H1 (cell line): Measurements from ENCODE around the gene CDK5RAP2. TPM values are rescaled to one million over a fixed set of nuclear protein-coding genes. Genes with fewer than 3 reads are reported as not detected.
A peak's percentile ranks its signal among the peaks of the same experiment; 100 is the strongest.

Experiments
- CTCF ChIA-PET: fragments of 300-600 bp; sonication (Branson Sonifier 250); formaldehyde crosslinking; loops from one replicate; lab custom pipeline; 2021; ENCODE audit not compliant: partially characterized antibody; lab: Charles Lee
- POLR2A ChIA-PET: fragments of 300-600 bp; sonication (Branson Sonifier 250); formaldehyde crosslinking; loops from one replicate; lab custom pipeline; 2021; ENCODE audit warnings: inconsistent platforms; ENCODE audit not compliant: partially characterized antibody; lab: Charles Lee
- DNase-seq, 2 experiments: peaks; one replicate each; pipeline versions ENCODE4 v3.0.0 to v3.0.0-alpha.2; 2010 to 2022; ENCODE audit warnings: low spot score in 2 of 2, low read depth in 1 of 2, mixed read lengths in 1 of 2
- FAIRE-seq: peaks from 2 replicates; lab custom pipeline; 2011; peaks lifted over from hg19 to GRCh38; lab: Jason Lieb, UNC
- H2AFZ ChIP-seq: 2 replicates; pipeline ENCODE4 v1.8.1; 2012; ENCODE audit warnings: low read length, inconsistent platforms
- H2AK5ac ChIP-seq: 2 replicates; pipeline ENCODE4 v1.6.1; 2013; ENCODE audit warnings: low read depth, low read length
- H2BK120ac ChIP-seq: replicated peaks from 2 replicates; pipeline ENCODE3; 2013; ENCODE audit warnings: low read depth, low read length, inconsistent platforms
- H2BK12ac ChIP-seq: 2 replicates; pipeline ENCODE4 v1.6.1; 2013; ENCODE audit warnings: low read depth, low read length
- H2BK15ac ChIP-seq: 2 replicates; pipeline ENCODE4 v1.6.1; 2013; ENCODE audit warnings: low read length
- H2BK20ac ChIP-seq: 2 replicates; pipeline ENCODE4 v1.6.1; 2013; ENCODE audit warnings: low read length
- H2BK5ac ChIP-seq: 2 replicates; pipeline ENCODE4 v1.6.1; 2013; ENCODE audit warnings: low read depth, low read length
- H3K14ac ChIP-seq: 2 replicates; pipeline ENCODE4 v1.6.1; 2013; ENCODE audit warnings: inconsistent platforms; ENCODE audit not compliant: insufficient read length
- H3K18ac ChIP-seq: 2 replicates; pipeline ENCODE4 v1.6.1; 2013; ENCODE audit warnings: low read length; ENCODE audit errors: extremely low read depth
- H3K23ac ChIP-seq: 2 replicates; pipeline ENCODE4 v1.6.1; 2013; ENCODE audit warnings: inconsistent platforms; ENCODE audit not compliant: insufficient read length
- H3K23me2 ChIP-seq: 2 replicates; pipeline ENCODE4 v1.6.1; 2013; ENCODE audit warnings: low read depth, low read length
- H3K27ac ChIP-seq: 2 replicates; pipeline ENCODE4 v1.6.1; 2011; ENCODE audit warnings: low read depth, low read length, inconsistent platforms
- H3K27me3 ChIP-seq, 4 experiments: replicated peaks in 1 of 4; 1 replicate in 1 of 4; 2 replicates in 3 of 4; pipeline versions ENCODE4 v1.6.1 to v1.8.1; 2011 to 2013; ENCODE audit warnings: low read length in 3 of 4, mild to moderate bottlenecking in 3 of 4, inconsistent platforms in 2 of 4, mixed read lengths in 2 of 4, moderate library complexity in 1 of 4; ENCODE audit not compliant: control insufficient read depth in 3 of 4, insufficient read depth in 3 of 4; ENCODE audit errors: extremely low read depth in 1 of 4
- H3K36me3 ChIP-seq, 4 experiments: 2 replicates each; pipeline versions ENCODE4 v1.6.1 to v1.8.1; 2011 to 2013; ENCODE audit warnings: mild to moderate bottlenecking in 4 of 4, low read length in 3 of 4, moderate library complexity in 2 of 4, control low read depth in 1 of 4, inconsistent platforms in 1 of 4; ENCODE audit not compliant: insufficient read depth in 4 of 4, control insufficient read depth in 2 of 4
- H3K4ac ChIP-seq: replicated peaks from 2 replicates; pipeline ENCODE3; 2013; ENCODE audit warnings: low read length, low read depth, mixed read lengths, inconsistent platforms; ENCODE audit not compliant: insufficient read length
- H3K4me1 ChIP-seq, 4 experiments: replicated peaks in 1 of 4; 1 replicate in 1 of 4; 2 replicates in 3 of 4; pipeline versions ENCODE4 v1.6.1 to v1.8.1; 2011 to 2013; ENCODE audit warnings: low read length in 3 of 4, inconsistent platforms in 2 of 4, mixed read lengths in 1 of 4; ENCODE audit not compliant: insufficient read depth in 4 of 4, control insufficient read depth in 3 of 4
- H3K4me2 ChIP-seq, 2 experiments: 2 replicates each; pipeline versions ENCODE4 v1.6.1 to v1.8.1; 2011 to 2013; ENCODE audit warnings: low read depth in 2 of 2, low read length in 2 of 2, control low read depth in 1 of 2, inconsistent platforms in 1 of 2, mild to moderate bottlenecking in 1 of 2; ENCODE audit not compliant: insufficient read depth in 1 of 2
- H3K4me3 ChIP-seq, 4 experiments: fragments of 200-600, 300-600 bp in 1 of 4; sonication (generic), shearing (Covaris generic), sonication (Bioruptor Twin) in 1 of 4; 2 replicates each; pipeline versions ENCODE4 v1.5.1 to v1.8.1; 2011 to 2016; ENCODE audit warnings: low read length in 4 of 4, low read depth in 3 of 4, control low read depth in 2 of 4, inconsistent platforms in 2 of 4, mild to moderate bottlenecking in 2 of 4, mixed read lengths in 1 of 4, moderate library complexity in 1 of 4; ENCODE audit not compliant: insufficient read depth in 2 of 4; ENCODE audit errors: extremely low read depth in 1 of 4
- H3K56ac ChIP-seq: replicated peaks from 2 replicates; pipeline ENCODE3; 2013; ENCODE audit warnings: low read depth, mild to moderate bottlenecking, mixed read lengths, low read length, inconsistent platforms; ENCODE audit not compliant: insufficient read length
- H3K79me1 ChIP-seq: 2 replicates; pipeline ENCODE4 v1.6.1; 2013; ENCODE audit warnings: low read depth, low read length, control low read depth
- H3K79me2 ChIP-seq, 2 experiments: 2 replicates each; pipeline versions ENCODE4 v1.6.1 to v1.8.1; 2012 to 2013; ENCODE audit warnings: low read length in 2 of 2, mild to moderate bottlenecking in 2 of 2, inconsistent platforms in 1 of 2; ENCODE audit not compliant: insufficient read depth in 2 of 2, control insufficient read depth in 1 of 2
- H3K9ac ChIP-seq, 4 experiments: replicated peaks in 1 of 4; 1 replicate in 1 of 4; 2 replicates in 3 of 4; pipeline versions ENCODE4 v1.6.1 to v1.8.1; 2011 to 2013; ENCODE audit warnings: low read depth in 3 of 4, low read length in 3 of 4, control low read depth in 2 of 4, mild to moderate bottlenecking in 2 of 4, moderate library complexity in 2 of 4, inconsistent platforms in 1 of 4; ENCODE audit errors: extremely low read depth in 1 of 4
- H3K9me3 ChIP-seq, 2 experiments: 2 replicates each; pipeline versions ENCODE4 v1.6.1 to v1.8.1; 2012 to 2013; ENCODE audit warnings: mild to moderate bottlenecking in 2 of 2, moderate library complexity in 2 of 2, control low read depth in 1 of 2, inconsistent platforms in 1 of 2, low read depth in 1 of 2, low read length in 1 of 2, mixed read lengths in 1 of 2; ENCODE audit not compliant: insufficient read depth in 2 of 2
- H4K20me1 ChIP-seq, 2 experiments: replicated peaks in 1 of 2; 2 replicates each; pipeline versions ENCODE3 to v1.8.1; 2011 to 2013; ENCODE audit warnings: inconsistent platforms in 2 of 2, low read length in 2 of 2, mild to moderate bottlenecking in 1 of 2; ENCODE audit not compliant: insufficient read depth in 2 of 2, control insufficient read depth in 1 of 2
- H4K5ac ChIP-seq: 2 replicates; pipeline ENCODE4 v1.6.1; 2013; ENCODE audit warnings: low read length, low read depth, mixed read lengths, inconsistent platforms; ENCODE audit not compliant: insufficient read length
- H4K8ac ChIP-seq: 2 replicates; pipeline ENCODE4 v1.8.0; 2013; ENCODE audit warnings: mild to moderate bottlenecking, moderate library complexity, low read length, inconsistent platforms; ENCODE audit not compliant: insufficient read depth; ENCODE audit errors: extremely low read depth
- H4K91ac ChIP-seq: replicated peaks from 2 replicates; pipeline ENCODE3; 2013; ENCODE audit warnings: low read length, mixed read lengths, inconsistent platforms; ENCODE audit not compliant: insufficient read length
- BACH1 ChIP-seq: IDR thresholded peaks from 2 replicates; pipeline ENCODE4 v1.6.1; 2012; ENCODE audit warnings: low read length, improper control_type of control experiment
- POLR2A ChIP-seq, 2 experiments: IDR thresholded peaks; 1 replicate in 1 of 2; 2 replicates in 1 of 2; pipeline ENCODE4 v1.6.1; 2011; ENCODE audit warnings: low read depth in 2 of 2, low read length in 2 of 2, mild to moderate bottlenecking in 2 of 2; ENCODE audit errors: control extremely low read depth in 1 of 2
- WGBS, 2 experiments: shearing (Covaris generic) in 1 of 2; methylation state at CpG; one replicate each; pipeline versions ENCODE4 v1.1.6 to v1.1.7; 2013 to 2015; ENCODE audit warnings: low lambda C conversion rate in 2 of 2, mixed read lengths in 2 of 2, inconsistent platforms in 1 of 2, low coverage in 1 of 2, missing lambda C conversion rate in 1 of 2; ENCODE audit not compliant: insufficient replicate concordance in 2 of 2, insufficient coverage in 1 of 2, insufficient read length in 1 of 2; ENCODE audit errors: extremely low coverage in 1 of 2, missing lambda C conversion rate in 1 of 2; 5-methylcytosine and 5-hydroxymethylcytosine counted together
- polyA plus RNA-seq, 7 experiments: library from polyadenylated mRNA; depleted of rRNA in 3 of 7; stranded (reverse) in 5 of 7; unstranded in 2 of 7; fragments of >200 nt in 5 of 7; fragments of 200-250 nt in 2 of 7; gene quantifications; 1 replicate in 5 of 7; 2 replicates in 1 of 7; 4 replicates in 1 of 7; pipeline versions ENCODE4 v1.2.1 to v1.2.3, GENCODE V29; 2011 to 2013; ENCODE audit warnings: missing spikeins in 2 of 7, mixed read lengths in 2 of 7
- total RNA-seq: library from RNA; stranded (reverse); fragmentation: NEBNext Ultra II Directional; extraction: Animal tissue kit (Norgen Biotek cat#: 25700); gene quantifications from 2 replicates; pipeline ENCODE4 v1.2.1, GENCODE V29; 2021

The CDK5RAP2 gene
- total and polyA plus RNA-seq, 2 of the 8 experiments (the other 6 are each of a cell fraction or from before 2014, with no cell fraction given) = 19.8 to 49.4 TPM

DNA sequence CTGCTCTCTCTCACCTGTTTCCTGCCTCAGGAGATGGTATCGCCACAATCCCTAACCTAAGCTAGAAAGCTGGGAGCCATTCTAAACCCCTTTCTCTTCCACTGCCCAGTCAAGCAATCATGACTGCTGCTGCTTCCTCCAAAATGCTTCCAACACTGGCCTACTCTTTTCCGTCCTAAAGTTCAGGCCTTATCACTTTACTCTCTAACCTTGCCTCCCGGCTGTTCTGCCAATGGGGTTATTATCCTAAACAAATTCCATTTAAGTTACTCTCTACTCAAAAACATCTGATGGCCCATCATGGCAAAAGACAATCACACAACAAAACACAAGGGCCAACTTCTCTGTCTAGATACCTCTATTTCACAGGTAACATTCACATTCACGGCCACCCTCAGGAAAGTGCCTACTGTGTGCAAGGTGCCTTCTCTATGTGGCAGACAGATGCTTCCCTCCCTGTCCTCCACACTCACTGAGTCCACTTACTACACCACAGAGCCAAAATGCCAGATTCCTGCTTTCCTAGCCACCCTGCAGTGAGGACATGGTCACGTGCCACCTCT is 168.0 kb downstream of the CDK5RAP2 start:
- H3K23me2 ChIP-seq = peaks cover 1% of the 10 kb centered on the region; the same call in 1 of the 2 replicates
- peak overlapping the region; percentile 77; the same call in 1 of the 2 replicates for H2AK5ac ChIP-seq
- H4K91ac ChIP-seq = no peak overlapping the region
- peak overlapping the region; percentile 81; the same call in 1 of the 2 replicates for H3K27ac ChIP-seq
- H2AFZ ChIP-seq = no peak overlapping the region
- 78% methylated on average over 5 of the region's 5 CpGs; no CpG with 5 or more reads in 1 of the 2 experiments for WGBS, 2 experiments
- no peak overlapping the region for H2BK120ac ChIP-seq
- TF ChIP-seq POLR2A (IDR thresholded peaks at IDR 0.05; ENCODE audit: control extremely low read depth in 1 of 2, low read depth in 2 of 2, low read length in 2 of 2) (peak in 1 of 2 experiments; percentile 14; a peak in 1 of 3 replicates), BACH1 (no peak)
- no peak overlapping the region for H2BK15ac ChIP-seq
- no peaks in the 10 kb centered on the region for H3K9me3 ChIP-seq
- peaks cover 9 to 29% (median 27%) of the 10 kb centered on the region in 4 experiments; a peak in 6 of 7 replicates for H3K4me1 ChIP-seq
- no peak overlapping the region for H3K14ac ChIP-seq
- no peaks in the 10 kb centered on the region for H3K27me3 ChIP-seq
- H4K5ac ChIP-seq = no peak overlapping the region
- no peaks in the 10 kb centered on the region for H3K79me1 ChIP-seq
- H3K9ac ChIP-seq = 0 out of 7 replicates have a peak overlapping the region, but pooled peaks of 1 of the 4 experiments have one; percentile 36
- H4K8ac ChIP-seq = no peak overlapping the region
- H3K56ac ChIP-seq = no peak overlapping the region
- no peak for FAIRE-seq
- no peak overlapping the region for H2BK20ac ChIP-seq
- H3K36me3 ChIP-seq = peaks cover 2 to 41% (median 23%) of the 10 kb centered on the region in 4 experiments
- H4K20me1 ChIP-seq = no peaks in the 10 kb centered on the region
- H2BK12ac ChIP-seq = peak overlapping the region; percentile 4; the same call in 1 of the 2 replicates
- H3K23ac ChIP-seq = no peak overlapping the region
- peak in 1 of 2 experiments; percentile 30 for DNase-seq
- H3K4me2 ChIP-seq = peak overlapping the region; percentile 55 to 66
- peak overlapping the region; percentile 22 for H2BK5ac ChIP-seq
- POLR2A ChIA-PET = interaction anchor here (0.9 to 1.2 kb wide), 2 partner anchors 28 to 118 kb away, joined by 3 read pairs; no protein-coding TSS in a partner anchor
- no peak overlapping the region for H3K18ac ChIP-seq
- H3K79me2 ChIP-seq = no peaks in the 10 kb centered on the region
- H3K4me3 ChIP-seq = 0 out of 8 replicates have a peak overlapping the region, but pooled peaks of 1 of the 4 experiments have one; percentile 18
- CTCF ChIA-PET = interaction anchor here (0.8 to 6.4 kb wide), 2 partner anchors 10 to 26 kb away, joined by 3 to 40 read pairs; no protein-coding TSS in a partner anchor
- H3K4ac ChIP-seq = no peak overlapping the region
